ENCODE data around the gene CD70. TPM values are rescaled to one million over a fixed set of nuclear protein-coding genes. Genes with fewer than 3 reads are reported as not detected.

The CD70 gene
- total and polyA plus RNA-seq, 2 of the 8 experiments (the other 6 are each of a cell fraction or from before 2014, with no cell fraction given) = 1.3 to 12.0 TPM

- H3K14ac ChIP-seq (ENCODE audit: insufficient read length) = no peak overlapping the region
- H3K79me2 ChIP-seq (ENCODE audit: control insufficient read depth in 1 of 2, insufficient read depth in 2 of 2, low read length in 2 of 2) = no peaks in the 10 kb centered on the region
- no peak overlapping the region for H3K9ac ChIP-seq (replicated peaks in 1 of 4; ENCODE audit: extremely low read depth in 1 of 4, low read depth in 3 of 4, low read length in 3 of 4)
- H3K79me1 ChIP-seq (ENCODE audit: low read depth, low read length) = no peaks in the 10 kb centered on the region
- H2AK5ac ChIP-seq (ENCODE audit: low read depth, low read length) = no peak overlapping the region
- H3K4me1 ChIP-seq (replicated peaks in 1 of 4; ENCODE audit: control insufficient read depth in 3 of 4, insufficient read depth in 4 of 4, low read length in 3 of 4) = peaks cover 0 to 4% (median 0%) of the 10 kb centered on the region in 4 experiments; a peak in 3 of 7 replicates
- FAIRE-seq = no peak
- H3K4me3 ChIP-seq (ENCODE audit: extremely low read depth in 1 of 4, insufficient read depth in 2 of 4, low read depth in 3 of 4, low read length in 4 of 4) = no peak overlapping the region
- no peak overlapping the region; the same call in 1 of the 2 replicates for H3K27ac ChIP-seq (ENCODE audit: low read depth, low read length)
- H3K23me2 ChIP-seq (ENCODE audit: low read depth, low read length) = peaks cover 2% of the 10 kb centered on the region; the same call in 1 of the 2 replicates
- WGBS, 2 experiments (ENCODE audit: extremely low coverage in 1 of 2, insufficient coverage in 1 of 2, insufficient read length in 1 of 2, insufficient replicate concordance in 2 of 2, low coverage in 1 of 2, low lambda C conversion rate in 2 of 2, missing lambda C conversion rate in 1 of 2) = 88% methylated on average over 5 of the region's 5 CpGs; no CpG with 5 or more reads in 1 of the 2 experiments
- peaks cover 7 to 12% of the 10 kb centered on the region in 2 experiments for H3K9me3 ChIP-seq (ENCODE audit: insufficient read depth in 2 of 2, low read depth in 1 of 2, low read length in 1 of 2)
- H4K20me1 ChIP-seq (replicated peaks in 1 of 2; ENCODE audit: control insufficient read depth in 1 of 2, insufficient read depth in 2 of 2, low read length in 2 of 2) = no peaks in the 10 kb centered on the region
- H2BK120ac ChIP-seq (replicated peaks; ENCODE audit: low read depth, low read length) = peak overlapping the region; percentile 95
- peak overlapping the region; percentile 98 for H2BK5ac ChIP-seq (ENCODE audit: low read depth, low read length)
- ChIA-PET CTCF (ENCODE audit: partially characterized antibody) (interaction anchor here (0.7 kb wide), 1 partner anchor 89 kb away, joined by 3 read pairs; no protein-coding TSS in a partner anchor), POLR2A (ENCODE audit: partially characterized antibody) (no interaction called here)
- no peak overlapping the region for H3K4me2 ChIP-seq (ENCODE audit: insufficient read depth in 1 of 2, low read depth in 2 of 2, low read length in 2 of 2)
- no peak overlapping the region for H2BK15ac ChIP-seq (ENCODE audit: low read length)
- H3K18ac ChIP-seq (ENCODE audit: extremely low read depth, low read length) = no peak overlapping the region
- peak overlapping the region; percentile 63 for H3K56ac ChIP-seq (replicated peaks; ENCODE audit: insufficient read length, low read depth, low read length)
- H3K23ac ChIP-seq (ENCODE audit: insufficient read length) = no peak overlapping the region
- no peaks in the 10 kb centered on the region for H3K27me3 ChIP-seq (replicated peaks in 1 of 4; ENCODE audit: control insufficient read depth in 3 of 4, extremely low read depth in 1 of 4, insufficient read depth in 3 of 4, low read length in 3 of 4)
- no peaks in the 10 kb centered on the region for H3K36me3 ChIP-seq (ENCODE audit: control insufficient read depth in 2 of 4, insufficient read depth in 4 of 4, low read length in 3 of 4)
- H4K8ac ChIP-seq (ENCODE audit: extremely low read depth, insufficient read depth, low read length) = no peak overlapping the region
- peak overlapping the region; percentile 94 for H3K4ac ChIP-seq (replicated peaks; ENCODE audit: insufficient read length, low read depth, low read length)
- no peak for DNase-seq (ENCODE audit: low read depth in 1 of 2, low spot score in 2 of 2)
- peak overlapping the region; percentile 76 for H4K91ac ChIP-seq (replicated peaks; ENCODE audit: insufficient read length, low read length)
- peak overlapping the region; percentile 44 for H4K5ac ChIP-seq (ENCODE audit: insufficient read length, low read depth, low read length)
- peak overlapping the region; percentile 72; the same call in 1 of the 2 replicates for H2BK20ac ChIP-seq (ENCODE audit: low read length)
- H2BK12ac ChIP-seq (ENCODE audit: low read depth, low read length) = peak overlapping the region; percentile 39; the same call in 1 of the 2 replicates
- no peak overlapping the region for H2AFZ ChIP-seq (ENCODE audit: low read length)
- no peak for TF ChIP-seq SRF (IDR thresholded peaks at IDR 0.05; ENCODE audit: low read depth, low read length)
- TF ChIP-seq EGR1 (IDR thresholded peaks at IDR 0.05; ENCODE audit: borderline replicate concordance, low read depth, low read length) = no peak
- no peak for TF ChIP-seq POLR2AphosphoS5 (IDR thresholded peaks at IDR 0.05; ENCODE audit: low read depth, low read length)
- no peak for TF ChIP-seq ATF2 (IDR thresholded peaks at IDR 0.05; ENCODE audit: low read length)
Observed at GRCh38 chr19:6576869-6577475, 14.0 kb downstream of the CD70 start.
